Measurements from ENCODE around the gene DYSF.

DNA sequence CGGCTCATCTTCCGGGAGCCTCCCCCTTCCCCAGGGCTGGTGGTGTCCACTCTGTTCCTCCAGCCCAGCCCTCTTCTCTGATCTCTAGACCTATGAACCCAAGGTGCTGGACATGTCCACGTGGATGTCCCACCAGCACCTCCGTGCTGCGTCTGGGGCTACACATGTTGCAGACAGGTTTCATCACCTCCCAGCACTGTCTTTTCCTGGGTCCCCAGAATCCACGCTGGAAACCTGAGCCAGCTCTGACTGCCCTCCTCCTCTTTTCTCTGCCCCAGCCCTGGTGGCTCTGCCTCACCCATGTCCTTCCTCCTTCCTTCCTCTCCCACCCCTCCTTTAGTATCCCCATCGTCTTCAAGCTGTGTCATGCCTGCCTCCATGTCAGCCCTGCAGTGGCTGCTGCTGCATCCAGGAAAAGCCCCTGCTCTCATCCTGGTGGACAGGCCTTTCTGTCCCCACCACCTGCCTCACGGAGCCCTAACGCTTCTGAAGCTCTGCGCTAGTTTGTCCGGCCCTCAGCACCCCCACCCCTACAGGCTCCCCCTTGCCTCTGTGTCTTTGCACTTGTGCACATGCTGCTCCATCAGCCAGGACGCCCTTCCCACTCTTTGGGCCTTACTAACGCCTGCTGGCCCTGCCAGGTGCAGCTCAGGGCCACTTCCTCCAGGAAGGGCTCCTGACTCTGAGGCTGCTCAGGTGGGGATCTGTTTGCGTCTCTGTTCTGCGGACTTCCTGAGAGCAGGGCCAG is 105.9 kb downstream of the DYSF start:
- TF ChIP-seq SUZ12 (IDR thresholded peaks at IDR 0.05) (no peak), FOXK2 (IDR thresholded peaks at IDR 0.05) (no peak), SP1 (IDR thresholded peaks at IDR 0.05) (no peak), ZNF384 (IDR thresholded peaks at IDR 0.05) (no peak), LEF1 (IDR thresholded peaks at IDR 0.05; ENCODE audit: borderline replicate concordance) (no peak)
